Smooth muscle cell (in vitro differentiated cells): ENCODE results near the gene SLC6A4. TPM values are rescaled to one million over a fixed set of nuclear protein-coding genes. Genes with fewer than 3 reads are reported as not detected.

ENCODE experiments used
- DNase-seq: peaks from one replicate; lab custom pipeline; 2025; ENCODE audit not compliant: unreplicated experiment; lab: John Stamatoyannopoulos, UW
- H2AFZ ChIP-seq: fragments of 200-600 bp; sonication (generic); 2 replicates; pipeline ENCODE4 v1.6.0; 2016; ENCODE audit warnings: antibody characterized with exemption, low read depth, mild to moderate bottlenecking
- H3F3A ChIP-seq: fragments of 200-600 bp; sonication (generic); 2 replicates; pipeline ENCODE4 v1.6.0; 2017; ENCODE audit warnings: antibody characterized with exemption, low read depth
- H3K27ac ChIP-seq: fragments of 200-600 bp; sonication (generic); 2 replicates; pipeline ENCODE4 v1.5.1; 2016; ENCODE audit warnings: low read depth, mild to moderate bottlenecking
- H3K27me3 ChIP-seq: fragments of 200-600 bp; sonication (generic); 2 replicates; pipeline ENCODE4 v1.6.1; 2016; ENCODE audit warnings: low read depth, mild to moderate bottlenecking
- H3K36me3 ChIP-seq: fragments of 200-600 bp; sonication (generic); 2 replicates; pipeline ENCODE4 v1.5.1; 2016; ENCODE audit warnings: low read depth
- H3K4me1 ChIP-seq: fragments of 200-600 bp; sonication (generic); 2 replicates; pipeline ENCODE4 v1.5.1; 2016; ENCODE audit warnings: low read depth
- H3K4me2 ChIP-seq: fragments of 200-600 bp; sonication (generic); 2 replicates; pipeline ENCODE4 v1.6.0; 2016; ENCODE audit warnings: mild to moderate bottlenecking
- H3K4me3 ChIP-seq: fragments of 200-600 bp; sonication (generic); 2 replicates; pipeline ENCODE4 v1.5.1; 2016; ENCODE audit warnings: mild to moderate bottlenecking
- H3K79me2 ChIP-seq: fragments of 200-600 bp; sonication (generic); 2 replicates; pipeline ENCODE4 v1.6.0; 2016; ENCODE audit warnings: low read depth, mild to moderate bottlenecking
- H3K9ac ChIP-seq: fragments of 200-600 bp; sonication (generic); 2 replicates; pipeline ENCODE4 v1.6.0; 2016; ENCODE audit warnings: low read depth
- H3K9me3 ChIP-seq: fragments of 200-600 bp; sonication (generic); replicated peaks from 2 replicates; pipeline ENCODE4 v1.5.1; 2016; ENCODE audit warnings: low read depth
- H4K20me1 ChIP-seq: fragments of 200-600 bp; sonication (generic); 2 replicates; pipeline ENCODE4 v1.6.0; 2016; ENCODE audit warnings: low read depth
- CTCF ChIP-seq: fragments of 200-600 bp; sonication (generic); IDR thresholded peaks from 2 replicates; pipeline ENCODE4 v1.5.1; 2017; ENCODE audit warnings: borderline replicate concordance, mild to moderate bottlenecking, antibody characterized with exemption; ENCODE audit not compliant: insufficient read depth, poor library complexity, severe bottlenecking
- WGBS: methylation state at CpG from one replicate; pipeline ENCODE4 v1.1.7; 2016; ENCODE audit warnings: low lambda C conversion rate; 5-methylcytosine and 5-hydroxymethylcytosine counted together
- polyA plus RNA-seq: library from polyadenylated mRNA; unstranded; fragments of >200 nt; fragmentation: Nextera tagmentation; extraction: Ambion mirVana; gene quantifications from 2 replicates; pipeline ENCODE4 v1.2.1, GENCODE V29; 2016
- total RNA-seq: library from RNA; depleted of rRNA; stranded (reverse); fragments of >200 nt; gene quantifications from 2 replicates; pipeline ENCODE4 v1.2.3, GENCODE V29; 2014

The SLC6A4 gene
- total and polyA plus RNA-seq, 2 experiments from 2014 or later, result 0.11 to 0.49 TPM

GRCh38 chr17:30234964-30235363, 533 bp downstream of the SLC6A4 start:
- WGBS, result 64% methylated on average over 12 of the region's 12 CpGs
- Histone ChIP-seq H3K27ac (no peak overlapping the region), H2AFZ (no peak overlapping the region), H4K20me1 (no peaks in the 10 kb centered on the region), H3K9me3 (no peaks in the 10 kb centered on the region), H3K4me1 (peaks cover 9% of the 10 kb centered on the region), H3K9ac (no peak overlapping the region), H3K27me3 (peaks cover 96% of the 10 kb centered on the region), H3K36me3 (no peaks in the 10 kb centered on the region), H3K4me2 (peak overlapping the region; percentile 89), H3K4me3 (peak overlapping the region; percentile 51), H3F3A (no peaks in the 10 kb centered on the region), H3K79me2 (no peaks in the 10 kb centered on the region)
- no peak for TF ChIP-seq CTCF
- no peak for DNase-seq

GRCh38 chr17:30234296-30234695, 1.2 kb downstream of the SLC6A4 start:
- H3K27ac ChIP-seq, result no peak overlapping the region
- H2AFZ ChIP-seq, result no peak overlapping the region
- WGBS, result 92% methylated on average over 6 of the region's 6 CpGs
- H3K9ac ChIP-seq, result no peak overlapping the region
- no peaks in the 10 kb centered on the region for H3K79me2 ChIP-seq
- H3K27me3 ChIP-seq, result peaks cover 96% of the 10 kb centered on the region
- H3K4me3 ChIP-seq, result no peak overlapping the region
- H3K4me2 ChIP-seq, result no peak overlapping the region
- H3K36me3 ChIP-seq, result no peaks in the 10 kb centered on the region
- H3K9me3 ChIP-seq, result no peaks in the 10 kb centered on the region
- H3K4me1 ChIP-seq, result peaks cover 9% of the 10 kb centered on the region
- no peak for DNase-seq
- TF ChIP-seq CTCF, result no peak
- H3F3A ChIP-seq, result no peaks in the 10 kb centered on the region
- H4K20me1 ChIP-seq, result no peaks in the 10 kb centered on the region

GRCh38 chr17:30232824-30233427, 2.6 kb downstream of the SLC6A4 start:
- WGBS, result 74% methylated on average over 11 of the region's 11 CpGs
- no peaks in the 10 kb centered on the region for H3K79me2 ChIP-seq
- H3K4me2 ChIP-seq, result no peak overlapping the region
- H3K36me3 ChIP-seq, result no peaks in the 10 kb centered on the region
- H3K9me3 ChIP-seq, result no peaks in the 10 kb centered on the region
- peaks cover 9% of the 10 kb centered on the region for H3K4me1 ChIP-seq
- H3K9ac ChIP-seq, result no peak overlapping the region
- no peak for DNase-seq
- TF ChIP-seq CTCF, result no peak
- H3K27me3 ChIP-seq, result peaks cover 86% of the 10 kb centered on the region
- H3F3A ChIP-seq, result no peaks in the 10 kb centered on the region
- no peak overlapping the region for H2AFZ ChIP-seq
- H4K20me1 ChIP-seq, result no peaks in the 10 kb centered on the region
- no peak overlapping the region for H3K4me3 ChIP-seq
- no peak overlapping the region for H3K27ac ChIP-seq
